Measurements from ENCODE around the gene SCN3A.

Gene SCN3A

GRCh38 chr2:165109915-165110314, 93.9 kb downstream of the SCN3A start:
- DNase-seq: no peak

- no peak for DNase-seq
Measured at GRCh38 chr2:165105926-165106325, 97.9 kb downstream of the SCN3A start.

GRCh38 chr2:165087933-165088901, 115.6 kb downstream of the SCN3A start:
- DNase-seq: no peak

- DNase-seq: no peak
Measured at GRCh38 chr2:165086337-165086736, 117.5 kb downstream of the SCN3A start.

- DNase-seq: no peak
Measured at GRCh38 chr2:165083326-165083725, 120.5 kb downstream of the SCN3A start.

GRCh38 chr2:165082479-165082878, 121.4 kb downstream of the SCN3A start:
- no peak for DNase-seq

- no peak for DNase-seq
Measured at GRCh38 chr2:165081276-165081675, 122.6 kb downstream of the SCN3A start.

GRCh38 chr2:165079432-165079831, 124.4 kb downstream of the SCN3A start:
- no peak for DNase-seq

- DNase-seq: no peak
Measured at GRCh38 chr2:165078913-165079312, 124.9 kb downstream of the SCN3A start.

- DNase-seq: no peak
Measured at GRCh38 chr2:165074884-165075283, 129.0 kb downstream of the SCN3A start.

GRCh38 chr2:165074323-165074722, 129.5 kb downstream of the SCN3A start:
- DNase-seq: no peak

GRCh38 chr2:165070076-165070475, 133.8 kb downstream of the SCN3A start:
- no peak for DNase-seq

- no peak for DNase-seq
Measured at GRCh38 chr2:165069151-165069550, 134.7 kb downstream of the SCN3A start.

- no peak for DNase-seq
Measured at GRCh38 chr2:165068487-165068757, 135.4 kb downstream of the SCN3A start.

GRCh38 chr2:165067643-165068486, 136.0 kb downstream of the SCN3A start:
- peak; percentile 86 for DNase-seq

GRCh38 chr2:165064743-165065142, 139.1 kb downstream of the SCN3A start:
- no peak for DNase-seq

- no peak for DNase-seq
Measured at GRCh38 chr2:165060411-165060810, 143.4 kb downstream of the SCN3A start.

- no peak for DNase-seq
Measured at GRCh38 chr2:165058476-165059265, 145.2 kb downstream of the SCN3A start.

GRCh38 chr2:165057931-165058330, 145.9 kb downstream of the SCN3A start:
- no peak for DNase-seq

GRCh38 chr2:165057308-165057707, 146.5 kb downstream of the SCN3A start:
- no peak for DNase-seq

- DNase-seq: no peak
Measured at GRCh38 chr2:165056564-165056963, 147.3 kb downstream of the SCN3A start.

- no peak for DNase-seq
Measured at GRCh38 chr2:165055082-165055851, 148.6 kb downstream of the SCN3A start.

All from NCI-H1694 (cell line).